Measurements from ENCODE around the gene ITM2C.

The ITM2C gene

GRCh38 chr2:230877759-230878598 lies 13.2 kb downstream of the ITM2C start:
- no peak overlapping the region for H3K4me3 ChIP-seq (ENCODE audit: low read depth, low read length)
- no peak for TF ChIP-seq CTCF (IDR thresholded peaks at IDR 0.05; ENCODE audit: borderline replicate concordance, insufficient read depth, low read depth, low read length)

- H3K4me3 ChIP-seq (ENCODE audit: low read depth, low read length), result no peak overlapping the region
- no peak for TF ChIP-seq CTCF (IDR thresholded peaks at IDR 0.05; ENCODE audit: borderline replicate concordance, insufficient read depth, low read depth, low read length)
Observed at GRCh38 chr2:230878599-230879188, 14.0 kb downstream of the ITM2C start.

GRCh38 chr2:230879271-230879882 lies 14.6 kb downstream of the ITM2C start:
- no peak for TF ChIP-seq CTCF (IDR thresholded peaks at IDR 0.05; ENCODE audit: borderline replicate concordance, insufficient read depth, low read depth, low read length)

GRCh38 chr2:230879891-230880290 lies 15.1 kb downstream of the ITM2C start:
- TF ChIP-seq CTCF (IDR thresholded peaks at IDR 0.05; ENCODE audit: borderline replicate concordance, insufficient read depth, low read depth, low read length), result no peak
- no peak overlapping the region for H3K4me3 ChIP-seq (ENCODE audit: low read depth, low read length)

More at GRCh38 chr2:230879271-230879882, 14.6 kb downstream of the ITM2C start:
- H3K4me3 ChIP-seq (ENCODE audit: low read depth, low read length), result no peak overlapping the region

- TF ChIP-seq CTCF (IDR thresholded peaks at IDR 0.05; ENCODE audit: borderline replicate concordance, insufficient read depth, low read depth, low read length), result no peak
- H3K4me3 ChIP-seq (ENCODE audit: low read depth, low read length), result no peak overlapping the region
Observed at GRCh38 chr2:230881840-230882239, 17.1 kb downstream of the ITM2C start.

- H3K4me3 ChIP-seq (ENCODE audit: low read depth, low read length), result no peak overlapping the region
- no peak for TF ChIP-seq CTCF (IDR thresholded peaks at IDR 0.05; ENCODE audit: borderline replicate concordance, insufficient read depth, low read depth, low read length)
Observed at GRCh38 chr2:230885463-230886130, 20.9 kb downstream of the ITM2C start.

Data from GM12875 (cell line).